Activated CD4-positive, alpha-beta T cell treated with anti-CD3 and anti-CD28 coated beads, Interleukin-2, amount 50 U/mL, for 48 hours (primary cell): ENCODE measurements around the gene APOB.

Experiments used
- DNase-seq, 2 experiments: peaks; one replicate each; pipeline ENCODE4 v3.0.0-alpha.2; 2020

Gene APOB

DNA sequence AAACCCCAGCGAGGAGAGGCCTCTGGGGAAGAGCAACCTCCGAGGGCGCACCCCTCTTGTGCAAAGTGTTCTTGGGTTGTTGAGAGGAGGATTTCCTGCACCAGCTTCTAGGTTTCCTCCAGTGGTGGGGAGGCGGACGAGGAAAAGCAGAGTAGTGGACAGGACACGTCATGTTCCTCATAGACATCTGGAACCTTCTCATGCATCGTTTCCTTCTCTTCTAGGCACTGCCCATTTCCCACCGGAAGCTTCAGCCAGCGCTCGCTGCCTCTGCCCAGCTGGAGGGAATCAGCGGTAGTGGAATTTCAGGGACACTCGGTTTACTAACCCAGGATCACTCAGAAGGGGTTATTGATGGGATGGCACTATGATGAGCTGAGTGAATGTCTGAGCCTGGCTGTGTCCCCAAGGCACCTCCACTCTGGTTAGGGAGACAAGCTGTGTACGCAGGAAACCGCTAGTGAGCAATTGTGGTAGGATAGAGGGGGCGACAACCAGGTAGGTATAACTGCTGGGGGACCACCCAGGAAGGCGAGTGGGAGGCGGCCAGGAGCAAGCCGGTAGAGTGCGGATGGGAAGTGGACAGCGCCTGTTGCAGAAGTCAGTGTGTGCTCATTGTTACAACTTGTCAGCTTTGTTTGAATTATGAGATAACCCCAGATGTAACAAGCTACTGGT is 960 bp upstream of the APOB start:
- no peak for DNase-seq

- DNase-seq, result peak; percentile 61 to 64
Observed at GRCh38 chr2:21042958-21043743, 722 bp downstream of the APOB start.

DNA sequence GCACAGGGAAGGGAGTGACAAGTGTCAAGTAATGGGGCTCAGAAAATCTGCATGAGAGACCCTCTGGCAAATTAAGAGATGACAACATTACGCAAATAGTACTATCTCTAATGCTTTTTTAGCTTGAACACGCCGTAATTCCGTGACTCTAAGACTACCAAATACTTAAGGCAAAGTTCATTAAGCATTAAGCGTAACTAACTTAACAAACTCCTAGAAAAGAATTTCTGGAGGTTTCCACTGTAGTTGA is 1.2 kb downstream of the APOB start:
- DNase-seq, result no peak

GRCh38 chr2:21041943-21042707 is 1.7 kb downstream of the APOB start:
- no peak for DNase-seq

DNA sequence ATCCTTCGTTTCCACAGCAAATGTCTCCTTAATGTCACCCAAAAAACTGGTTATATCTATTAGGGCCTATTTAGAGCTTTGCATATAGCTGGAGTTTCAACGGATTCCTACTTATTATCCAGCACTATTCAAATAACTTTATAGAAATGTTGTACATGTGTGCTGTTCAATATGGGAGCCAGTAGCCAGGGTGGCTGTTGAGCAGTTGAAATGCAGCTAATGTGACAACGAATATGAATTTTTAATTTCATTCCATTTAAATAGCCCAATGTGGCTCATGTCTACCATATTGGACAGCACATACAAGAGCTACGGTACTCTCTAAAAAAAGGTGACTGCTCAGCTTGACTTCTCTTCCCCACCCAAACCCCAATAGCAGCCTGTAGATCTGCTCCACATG is 2.4 kb downstream of the APOB start:
- no peak for DNase-seq

DNA sequence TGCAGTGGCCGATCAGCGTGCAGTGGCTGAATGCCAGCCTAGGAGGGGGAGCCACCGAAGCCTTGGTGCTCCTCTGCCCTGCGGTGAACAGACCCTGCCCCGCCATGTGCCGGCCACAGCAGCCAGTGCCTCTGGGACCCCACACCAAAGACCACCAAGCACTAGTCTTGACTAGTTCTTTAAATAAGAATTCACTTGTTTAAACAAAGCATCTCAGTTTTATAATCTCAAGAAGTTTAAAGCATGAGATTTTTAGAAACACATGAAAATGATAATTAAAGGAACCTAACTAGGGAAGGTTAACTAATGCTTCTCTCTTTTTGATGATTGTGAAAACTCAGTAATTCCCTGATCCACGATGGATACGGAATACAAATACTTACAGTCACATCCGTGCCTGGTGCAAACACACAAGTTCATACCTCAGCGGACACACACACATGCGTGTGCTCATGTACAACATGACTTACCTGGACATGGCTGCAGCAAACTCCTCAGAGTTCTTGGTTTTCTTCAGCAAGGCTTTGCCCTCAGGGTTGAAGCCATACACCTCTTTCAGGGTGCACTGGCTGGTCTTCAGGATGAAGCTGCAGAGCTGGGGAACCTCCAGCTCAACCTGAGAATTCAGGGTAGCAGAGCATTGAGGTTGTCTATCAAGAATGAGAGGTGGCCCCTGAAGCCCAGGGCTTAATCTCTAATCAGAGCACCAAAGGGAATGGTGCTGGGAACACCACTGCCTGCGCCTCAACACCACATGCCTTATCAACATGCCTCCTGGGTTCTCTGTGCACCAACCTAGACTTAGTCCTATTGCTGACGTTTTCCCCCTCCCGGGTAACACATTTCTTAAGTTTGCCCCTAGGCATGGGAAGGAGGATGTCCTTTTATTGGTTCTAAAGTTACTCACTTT is 3.1 kb downstream of the APOB start:
- DNase-seq, result no peak

- DNase-seq, result no peak
Observed at GRCh38 chr2:21039979-21040467, 3.9 kb downstream of the APOB start.

GRCh38 chr2:21039080-21039556 is 4.8 kb downstream of the APOB start:
- no peak for DNase-seq

GRCh38 chr2:21038403-21039073 is 5.3 kb downstream of the APOB start:
- DNase-seq, result no peak

DNA sequence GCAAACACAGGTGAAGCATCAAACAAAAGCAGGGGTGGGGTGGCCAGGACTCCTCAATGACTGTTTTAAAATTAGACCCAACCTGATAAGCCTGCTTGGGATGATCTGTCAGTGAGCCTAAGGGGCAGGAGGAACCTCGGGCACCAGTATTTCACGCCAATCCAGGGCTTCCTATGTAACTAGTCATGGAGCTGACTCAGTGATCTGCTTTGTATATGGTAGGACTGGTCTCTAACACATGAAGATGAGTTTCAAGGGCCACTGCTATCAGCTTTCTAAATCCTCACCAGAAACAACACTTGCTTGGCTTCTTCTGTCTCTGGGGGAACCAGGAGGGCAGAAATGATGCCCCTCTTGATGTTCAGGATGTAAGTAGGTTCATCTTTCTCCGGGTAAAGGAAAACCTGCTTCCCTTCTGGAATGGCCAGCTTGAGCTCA is 6.2 kb downstream of the APOB start:
- DNase-seq, result no peak

DNA sequence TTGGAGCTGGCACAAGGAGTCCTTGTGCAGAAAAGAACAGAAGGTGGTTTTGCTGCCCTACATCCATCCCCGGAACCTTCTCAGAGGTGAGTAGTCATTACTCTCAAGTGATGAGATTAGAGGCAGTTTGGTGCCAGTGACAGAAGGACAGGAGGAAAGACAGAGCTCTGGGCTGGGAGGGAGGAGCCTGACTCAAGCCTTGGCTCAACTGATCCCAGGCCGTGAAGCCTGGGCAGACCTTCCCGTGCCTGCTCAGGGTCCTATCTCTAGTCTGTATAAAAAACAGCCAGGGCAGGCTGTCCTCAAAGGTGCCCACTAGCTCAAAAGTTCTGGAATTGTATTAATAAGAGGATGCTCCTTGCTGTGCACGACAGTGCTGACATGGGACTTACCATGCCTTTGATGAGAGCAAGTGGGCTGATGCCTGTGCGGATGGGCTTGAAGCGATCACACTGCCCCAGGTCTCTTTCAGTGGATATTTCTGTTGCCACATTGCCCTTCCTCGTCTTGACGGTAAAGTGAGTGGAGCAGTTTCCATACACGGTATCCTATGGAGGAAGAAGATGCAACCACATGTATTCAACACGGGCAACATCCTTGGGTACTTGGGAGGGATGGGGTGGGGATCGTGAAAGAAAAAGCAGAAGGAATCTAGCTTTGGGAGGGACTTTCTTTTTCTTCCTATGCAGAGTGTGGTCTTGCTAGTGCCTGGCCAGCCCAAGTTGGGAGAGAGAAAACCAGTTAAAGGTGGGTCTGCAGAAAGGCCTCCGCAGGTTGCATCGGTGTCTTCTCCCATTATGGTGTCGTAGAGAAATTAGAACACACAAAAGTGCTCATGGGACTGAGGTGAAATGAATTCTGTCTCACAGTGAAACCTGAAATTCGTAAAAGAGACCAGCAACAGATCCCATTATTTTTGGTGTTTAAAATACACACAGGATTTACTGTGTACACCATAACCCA is 6.9 kb downstream of the APOB start:
- no peak for DNase-seq

DNA sequence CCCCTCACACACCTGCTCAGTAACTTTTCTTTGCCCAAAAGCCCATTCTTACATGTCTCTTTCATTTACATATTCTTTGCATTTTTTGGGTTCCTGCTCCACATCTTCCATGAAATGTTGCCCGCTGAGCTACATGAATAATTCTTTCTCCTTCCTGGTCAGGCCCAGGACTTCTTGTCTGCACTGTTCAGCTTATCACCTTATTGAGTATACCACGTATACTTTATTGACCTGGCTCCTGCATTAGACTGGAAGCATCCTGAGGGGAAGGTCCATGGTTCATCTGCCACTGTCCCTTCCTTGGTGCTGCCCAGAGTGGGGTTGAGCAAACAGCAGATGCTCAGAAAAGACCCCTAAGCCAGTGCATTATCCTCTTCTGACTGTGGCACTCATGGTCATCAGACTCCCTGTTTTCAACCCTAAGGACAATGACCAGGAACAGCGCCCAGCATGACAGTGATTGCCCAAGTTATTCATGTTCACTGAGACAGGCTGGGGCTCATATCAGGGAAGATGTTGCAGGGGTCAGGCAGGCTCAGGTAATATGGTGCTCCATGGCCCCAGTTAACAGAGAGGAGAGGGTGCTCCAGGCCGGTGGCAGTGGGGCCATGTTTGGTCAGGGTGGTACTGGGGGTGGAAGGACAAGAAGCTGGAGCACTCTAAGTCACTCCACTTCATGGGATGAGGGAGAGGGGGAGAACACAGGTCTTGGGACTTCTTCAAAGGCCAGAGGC is 7.7 kb downstream of the APOB start:
- DNase-seq, result no peak

DNA sequence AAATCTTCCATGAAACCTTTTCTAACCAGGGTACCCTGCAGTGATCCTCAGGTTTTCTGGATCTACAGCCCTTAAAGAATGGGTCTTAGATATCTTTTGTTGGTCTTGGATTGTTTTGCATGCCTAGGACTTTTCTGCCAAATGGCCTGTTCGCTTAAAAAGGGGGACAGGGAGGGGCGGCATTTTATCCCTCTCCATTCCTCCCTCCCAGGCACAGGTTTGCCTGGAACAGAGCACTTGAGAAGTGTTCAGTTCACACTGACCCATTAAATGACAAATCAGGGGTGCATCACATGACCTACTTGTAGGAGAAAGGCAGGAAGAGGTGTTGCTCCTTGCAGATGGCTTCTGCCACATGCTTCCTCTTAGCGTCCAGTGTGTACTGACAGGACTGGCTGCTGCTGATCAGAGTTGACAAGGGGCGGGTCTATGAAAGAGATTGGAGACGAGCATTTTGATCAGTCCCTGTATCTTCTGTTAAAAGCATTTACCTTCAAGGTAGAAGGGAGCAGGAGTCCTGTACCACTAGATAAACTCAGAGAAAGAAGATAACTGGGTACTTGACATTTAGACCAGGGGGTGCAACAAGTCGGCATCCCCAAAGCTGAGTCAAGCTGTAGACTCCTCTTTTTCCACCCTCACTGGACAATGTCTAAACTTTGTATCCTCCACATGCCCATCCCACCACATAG is 8.4 kb downstream of the APOB start:
- no peak for DNase-seq

- DNase-seq, result no peak
Observed at GRCh38 chr2:21034972-21035279, 8.9 kb downstream of the APOB start.

DNA sequence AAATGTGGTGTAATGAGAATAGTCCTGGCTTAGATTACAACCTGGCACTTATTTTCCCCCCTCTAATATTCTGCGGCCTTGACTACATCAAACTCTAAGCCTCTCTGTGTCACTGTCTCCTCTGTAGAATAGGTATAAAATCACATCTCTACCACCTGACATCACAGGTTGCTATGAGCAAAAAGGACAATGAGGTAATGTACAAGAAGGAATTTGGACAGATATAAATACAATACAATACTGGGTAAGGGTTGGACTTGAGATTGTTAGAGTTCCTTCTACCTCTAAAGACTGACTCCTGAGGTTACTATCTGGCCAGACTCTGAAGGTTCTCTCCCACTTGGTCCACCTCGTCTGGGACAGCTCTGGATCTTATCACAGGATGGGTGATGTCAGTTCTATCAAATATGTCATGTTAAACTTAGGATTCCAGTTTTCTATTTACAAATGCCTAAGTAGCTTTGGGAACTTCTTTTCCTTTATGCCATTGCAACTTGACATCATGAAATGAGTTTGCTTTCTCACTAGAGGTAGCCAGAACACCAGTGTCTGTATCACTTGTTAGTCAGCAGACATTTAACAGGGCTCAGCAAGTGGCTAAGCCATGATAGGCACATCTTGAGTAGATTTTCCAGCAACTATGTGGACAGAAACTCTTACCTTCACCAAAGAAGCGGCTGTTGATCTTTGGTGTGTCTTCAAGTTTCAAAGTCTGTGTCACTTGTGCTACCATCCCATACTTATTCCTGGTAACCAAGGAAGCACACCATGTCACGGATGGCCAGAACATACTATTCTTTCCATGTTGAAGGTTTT is 9.5 kb downstream of the APOB start:
- DNase-seq, result no peak

- no peak for DNase-seq
Observed at GRCh38 chr2:21033237-21034155, 10.4 kb downstream of the APOB start.
